GM12872 (cell line): Measurements from ENCODE around the gene ITIH5.

Experiments
- CTCF ChIP-seq: IDR thresholded peaks from 3 replicates; pipeline ENCODE4 v1.5.1; 2011; ENCODE audit warnings: low read depth, mild to moderate bottlenecking, low read length, moderate library complexity; ENCODE audit not compliant: insufficient read depth

ITIH5 gene

GRCh38 chr10:7560519-7560918, 106.2 kb downstream of the ITIH5 start:
- no peak for TF ChIP-seq CTCF

GRCh38 chr10:7559386-7559785, 107.4 kb downstream of the ITIH5 start:
- TF ChIP-seq CTCF = no peak

- no peak for TF ChIP-seq CTCF
Measured at GRCh38 chr10:7558036-7558435, 108.7 kb downstream of the ITIH5 start.

- no peak for TF ChIP-seq CTCF
Measured at GRCh38 chr10:7553531-7553930, 113.2 kb downstream of the ITIH5 start.

- no peak for TF ChIP-seq CTCF
Measured at GRCh38 chr10:7551950-7552716, 114.6 kb downstream of the ITIH5 start.

GRCh38 chr10:7551289-7551688, 115.5 kb downstream of the ITIH5 start:
- no peak for TF ChIP-seq CTCF

- TF ChIP-seq CTCF = no peak
Measured at GRCh38 chr10:7550013-7550412, 116.8 kb downstream of the ITIH5 start.

GRCh38 chr10:7547829-7548228, 118.9 kb downstream of the ITIH5 start:
- no peak for TF ChIP-seq CTCF
